IPS-15b (cell line): ENCODE measurements around the gene MMP28.

Experiments
- H3K27me3 ChIP-seq: one replicate; pipeline ENCODE4 v1.6.1; 2013; ENCODE audit warnings: low read length; ENCODE audit not compliant: control insufficient read depth, insufficient read depth
- H3K36me3 ChIP-seq: one replicate; pipeline ENCODE4 v1.6.1; 2013; ENCODE audit warnings: low read length; ENCODE audit not compliant: control insufficient read depth, insufficient read depth
- H3K4me1 ChIP-seq: one replicate; pipeline ENCODE4 v1.6.1; 2013; ENCODE audit warnings: mild to moderate bottlenecking, low read length; ENCODE audit not compliant: control insufficient read depth, insufficient read depth
- H3K4me3 ChIP-seq: one replicate; pipeline ENCODE4 v1.5.1; 2013; ENCODE audit warnings: low read depth, low read length
- H3K9ac ChIP-seq: one replicate; pipeline ENCODE4 v1.6.1; 2013; ENCODE audit warnings: low read depth, mild to moderate bottlenecking, low read length
- H3K9me3 ChIP-seq: one replicate; pipeline ENCODE4 v1.6.1; 2013; ENCODE audit warnings: mild to moderate bottlenecking, low read length; ENCODE audit not compliant: control insufficient read depth, insufficient read depth

The MMP28 gene

GRCh38 chr17:35727635-35728034, 67.8 kb downstream of the MMP28 start:
- Histone ChIP-seq H3K9me3 (no peaks in the 10 kb centered on the region), H3K4me3 (no peak overlapping the region), H3K27me3 (peaks cover 11% of the 10 kb centered on the region), H3K4me1 (peaks cover 22% of the 10 kb centered on the region), H3K36me3 (peaks cover 13% of the 10 kb centered on the region), H3K9ac (no peak overlapping the region)

GRCh38 chr17:35726953-35727460, 68.4 kb downstream of the MMP28 start:
- Histone ChIP-seq H3K27me3 (peaks cover 7% of the 10 kb centered on the region), H3K9me3 (no peaks in the 10 kb centered on the region), H3K36me3 (peaks cover 13% of the 10 kb centered on the region), H3K4me1 (peaks cover 21% of the 10 kb centered on the region), H3K4me3 (no peak overlapping the region), H3K9ac (no peak overlapping the region)

DNA sequence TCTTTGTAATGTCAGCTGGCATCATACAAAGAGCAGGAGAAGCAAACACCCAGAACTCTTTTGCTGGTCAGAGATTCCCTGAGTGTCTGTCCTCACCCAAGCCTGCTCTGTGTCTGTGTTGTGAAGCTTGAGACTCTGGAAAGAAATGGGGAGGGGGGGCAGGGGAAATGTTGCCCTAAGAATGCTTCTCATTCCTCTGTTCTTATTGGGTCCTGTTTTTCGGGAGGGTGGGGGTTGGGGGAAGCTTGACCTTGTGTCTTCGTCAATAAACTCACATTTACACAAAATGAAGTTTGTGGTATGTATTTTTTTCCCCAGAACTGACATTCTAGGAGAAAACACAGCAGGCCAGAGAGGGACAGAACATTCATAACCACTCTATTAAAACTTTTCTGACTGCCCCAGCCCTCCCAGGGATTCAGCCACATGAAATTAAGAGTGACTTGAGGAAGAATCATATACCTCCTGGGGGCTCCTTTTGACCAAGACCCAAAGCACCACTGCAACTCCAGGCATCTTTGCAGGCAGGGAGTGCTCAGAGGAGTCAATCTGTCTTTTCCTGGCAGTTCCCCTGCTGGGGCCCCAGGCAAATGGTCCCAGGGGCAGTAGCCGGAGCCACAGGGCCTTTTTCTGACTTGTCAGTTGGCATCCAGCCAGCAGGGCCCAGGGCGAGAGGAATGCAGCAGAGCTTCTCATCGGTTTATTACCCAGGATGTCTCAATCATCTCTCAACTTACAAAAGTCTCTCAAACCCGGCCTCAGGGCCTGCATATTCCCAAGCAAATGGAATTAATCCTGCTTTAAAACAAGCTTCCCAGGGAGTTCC, 69.1 kb downstream of the MMP28 start:
- H3K9ac ChIP-seq = no peak overlapping the region
- H3K4me3 ChIP-seq = no peak overlapping the region
- H3K36me3 ChIP-seq = peaks cover 13% of the 10 kb centered on the region
- H3K4me1 ChIP-seq = peaks cover 21% of the 10 kb centered on the region
- peaks cover 7% of the 10 kb centered on the region for H3K27me3 ChIP-seq
- no peaks in the 10 kb centered on the region for H3K9me3 ChIP-seq

DNA sequence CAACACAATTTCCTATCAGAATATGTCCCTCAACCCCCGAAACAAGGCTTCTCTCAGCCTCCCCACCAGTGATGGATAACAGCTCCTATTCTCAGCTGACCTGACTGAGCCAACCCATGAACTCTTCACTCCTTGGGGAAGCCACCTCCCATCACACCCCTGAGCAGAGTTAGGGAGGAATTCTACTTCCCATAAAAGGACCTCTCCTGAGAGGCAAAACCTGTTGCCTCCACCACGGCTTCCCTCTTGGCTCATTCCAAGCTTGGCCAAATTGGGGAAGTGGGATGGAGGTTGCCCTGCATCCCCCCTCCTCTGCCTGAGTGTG, 69.7 kb downstream of the MMP28 start:
- Histone ChIP-seq H3K4me3 (no peak overlapping the region), H3K9ac (no peak overlapping the region), H3K9me3 (no peaks in the 10 kb centered on the region), H3K4me1 (peaks cover 17% of the 10 kb centered on the region), H3K36me3 (peaks cover 13% of the 10 kb centered on the region), H3K27me3 (peaks cover 4% of the 10 kb centered on the region)

- Histone ChIP-seq H3K36me3 (peaks cover 13% of the 10 kb centered on the region), H3K27me3 (no peaks in the 10 kb centered on the region), H3K9me3 (no peaks in the 10 kb centered on the region), H3K9ac (no peak overlapping the region), H3K4me1 (peaks cover 14% of the 10 kb centered on the region), H3K4me3 (no peak overlapping the region)
Observed at GRCh38 chr17:35725058-35725457, 70.4 kb downstream of the MMP28 start.

GRCh38 chr17:35723735-35724134, 71.7 kb downstream of the MMP28 start:
- no peaks in the 10 kb centered on the region for H3K27me3 ChIP-seq
- H3K9me3 ChIP-seq = no peaks in the 10 kb centered on the region
- H3K9ac ChIP-seq = no peak overlapping the region
- peaks cover 5% of the 10 kb centered on the region for H3K4me1 ChIP-seq
- H3K4me3 ChIP-seq = no peak overlapping the region
- H3K36me3 ChIP-seq = peaks cover 13% of the 10 kb centered on the region

- no peaks in the 10 kb centered on the region for H3K4me1 ChIP-seq
- no peaks in the 10 kb centered on the region for H3K27me3 ChIP-seq
- H3K36me3 ChIP-seq = peaks cover 5% of the 10 kb centered on the region
- H3K4me3 ChIP-seq = no peak overlapping the region
- H3K9me3 ChIP-seq = no peaks in the 10 kb centered on the region
- no peak overlapping the region for H3K9ac ChIP-seq
Observed at GRCh38 chr17:35717475-35717874, 78.0 kb downstream of the MMP28 start.

DNA sequence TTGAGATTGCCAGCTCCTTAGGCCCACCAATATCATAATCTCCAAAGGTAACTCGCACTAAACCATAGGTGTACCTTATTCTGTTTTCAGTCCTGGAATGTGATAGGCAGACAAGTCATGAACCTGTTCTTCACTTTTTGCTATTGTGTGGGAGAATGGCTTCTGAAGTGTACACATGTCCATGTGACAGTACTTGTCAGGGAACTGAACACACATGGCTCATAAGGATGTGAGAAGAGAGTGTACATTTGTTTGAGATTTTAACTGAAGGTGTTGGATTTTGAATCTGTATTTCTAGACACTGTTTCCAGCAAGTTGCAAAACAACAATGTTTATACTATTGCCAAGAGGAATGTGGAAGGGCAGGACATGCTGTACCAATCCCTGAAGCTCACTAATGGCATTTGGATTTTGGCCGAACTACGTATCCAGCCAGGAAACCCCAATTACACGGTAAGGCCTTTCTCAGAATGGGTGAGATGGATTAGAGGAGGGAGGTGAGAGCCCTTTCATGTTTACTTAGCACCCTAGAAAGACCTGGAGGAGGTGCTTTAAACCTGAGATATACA, 78.5 kb downstream of the MMP28 start:
- Histone ChIP-seq H3K9ac (no peak overlapping the region), H3K4me1 (no peaks in the 10 kb centered on the region), H3K4me3 (no peak overlapping the region), H3K27me3 (no peaks in the 10 kb centered on the region), H3K36me3 (peaks cover 5% of the 10 kb centered on the region), H3K9me3 (no peaks in the 10 kb centered on the region)

DNA sequence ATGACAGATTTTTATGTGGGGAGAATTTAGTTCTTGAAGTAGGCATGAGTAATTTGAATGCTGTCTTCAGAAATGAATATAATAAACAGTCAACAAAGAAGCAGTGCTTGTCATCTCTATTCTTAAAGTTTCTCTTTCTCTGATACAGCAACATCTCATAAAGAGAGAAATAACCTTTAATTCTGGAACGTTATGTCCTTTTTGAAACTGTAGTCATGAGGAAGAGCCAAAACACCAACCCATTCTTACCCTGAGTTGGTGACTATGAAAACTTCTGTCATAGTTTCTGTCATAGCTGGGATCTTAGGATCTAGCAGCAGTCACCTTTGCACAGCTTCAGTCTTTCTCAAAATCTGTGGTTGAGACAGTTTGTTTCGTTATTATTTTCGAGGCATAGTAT, 79.3 kb downstream of the MMP28 start:
- H3K9ac ChIP-seq = no peak overlapping the region
- no peaks in the 10 kb centered on the region for H3K4me1 ChIP-seq
- peaks cover 5% of the 10 kb centered on the region for H3K36me3 ChIP-seq
- H3K9me3 ChIP-seq = no peaks in the 10 kb centered on the region
- H3K27me3 ChIP-seq = no peaks in the 10 kb centered on the region
- H3K4me3 ChIP-seq = no peak overlapping the region
